Activated T-cell treated with anti-CD3 and anti-CD28 coated beads, Interleukin-2, amount 50 U/mL, for 4 hours (primary cell): ENCODE results near the gene CLCN2. TPM values are rescaled to one million over a fixed set of nuclear protein-coding genes. Genes with fewer than 3 reads are reported as not detected.

Experiments used
- ATAC-seq, 2 donors: fragments of 200-7000 bp; cut with Tn5 transposase; one replicate each; pipeline ENCODE4 v1.10.0; 2021
- DNase-seq: peaks from one replicate; pipeline ENCODE4 v3.0.0-alpha.2; 2020
- H3K27me3 Mint-ChIP-seq: one replicate; pipeline ENCODE4 v1.8.0; 2021; ENCODE audit warnings: low read depth, mixed read lengths
- H3K36me3 Mint-ChIP-seq: one replicate; pipeline ENCODE4 v1.8.0; 2022; ENCODE audit warnings: mixed read lengths; ENCODE audit not compliant: insufficient read depth
- H3K4me1 Mint-ChIP-seq: one replicate; pipeline ENCODE4 v1.8.0; 2021; ENCODE audit warnings: low read depth, mixed read lengths
- H3K4me3 Mint-ChIP-seq: one replicate; pipeline ENCODE4 v1.8.0; 2021; ENCODE audit warnings: mild to moderate bottlenecking, moderate library complexity, mixed read lengths
- H3K9me3 Mint-ChIP-seq: one replicate; pipeline ENCODE4 v1.8.0; 2021; ENCODE audit warnings: mixed read lengths
- total RNA-seq, 3 donors: library from RNA; stranded (reverse); gene quantifications; one replicate each; pipeline ENCODE4 v1.2.1, GENCODE V29; 2021

Gene CLCN2
- total RNA-seq, 3 donors from 2014 or later: 4.5 to 5.2 (median 5.0) TPM

DNA sequence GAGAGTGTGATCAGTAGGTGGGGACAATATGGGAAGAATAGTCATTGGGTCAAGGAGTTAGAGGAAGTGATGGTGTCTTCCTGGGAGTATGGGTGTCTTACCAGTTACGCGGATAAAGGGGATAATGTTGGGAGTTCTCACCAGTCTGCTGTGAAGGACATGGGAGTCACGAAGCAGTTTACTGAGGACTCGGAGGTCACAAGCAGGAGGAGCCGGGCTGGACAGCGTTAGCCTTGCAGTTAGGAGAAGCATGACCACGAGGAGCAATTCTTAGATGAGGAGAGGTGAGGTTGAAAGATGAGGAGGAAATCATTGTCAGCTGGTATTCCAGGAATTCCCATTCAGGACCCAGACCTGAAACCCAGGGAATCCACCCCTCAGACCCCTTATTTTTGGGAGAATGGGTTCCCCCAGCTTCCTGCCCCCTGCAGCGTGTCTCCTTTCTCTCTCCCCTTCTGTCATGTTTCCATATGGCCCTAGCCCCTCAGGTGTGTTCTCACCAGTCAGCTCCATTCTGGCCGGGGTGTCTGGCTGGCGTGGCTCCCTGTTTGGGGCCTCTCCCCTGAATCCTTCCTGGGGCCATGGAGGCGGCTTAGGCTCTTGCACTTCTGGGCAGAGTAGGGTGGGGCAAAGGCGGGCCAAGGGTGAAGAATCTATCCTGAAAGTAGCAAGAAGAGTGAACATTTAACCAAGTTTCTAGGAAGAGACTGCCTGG, 14.5 kb upstream of the CLCN2 start:
- H3K9me3 Mint-ChIP-seq: no peaks in the 10 kb centered on the region
- H3K27me3 Mint-ChIP-seq: peaks cover 38% of the 10 kb centered on the region
- ATAC-seq: no peak
- DNase-seq: no peak
- H3K4me1 Mint-ChIP-seq: peaks cover 7% of the 10 kb centered on the region
- H3K36me3 Mint-ChIP-seq: no peaks in the 10 kb centered on the region
- no peak overlapping the region for H3K4me3 Mint-ChIP-seq

DNA sequence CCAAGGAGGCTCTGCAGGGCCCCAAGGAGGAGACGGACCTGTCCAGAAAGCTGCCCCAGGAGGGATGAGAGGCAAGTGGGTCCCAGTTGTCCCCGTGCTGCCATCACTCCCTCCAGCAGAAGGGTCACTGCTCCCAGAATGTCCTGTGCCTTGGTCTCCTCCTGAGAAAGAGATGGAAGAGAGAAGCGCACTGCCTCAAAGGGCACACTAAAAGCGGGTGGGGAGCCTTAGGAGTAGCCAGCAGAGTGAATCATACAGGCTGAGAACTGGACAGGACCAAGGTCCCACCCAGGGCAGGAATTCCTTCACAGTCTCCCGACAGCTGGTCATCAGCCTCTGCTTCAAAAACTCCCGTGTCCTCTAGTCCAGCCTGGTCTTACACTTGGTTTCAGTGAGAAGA, 12.0 kb upstream of the CLCN2 start:
- peaks cover 24% of the 10 kb centered on the region for H3K27me3 Mint-ChIP-seq
- DNase-seq (no peak), ATAC-seq (no peak)
- H3K4me3 Mint-ChIP-seq: no peak overlapping the region
- H3K36me3 Mint-ChIP-seq: peaks cover 14% of the 10 kb centered on the region
- H3K9me3 Mint-ChIP-seq: no peaks in the 10 kb centered on the region
- peaks cover 2% of the 10 kb centered on the region for H3K4me1 Mint-ChIP-seq

GRCh38 chr3:184372911-184373310, 11.5 kb upstream of the CLCN2 start:
- Mint-ChIP-seq H3K4me3 (no peak overlapping the region), H3K36me3 (peaks cover 18% of the 10 kb centered on the region), H3K4me1 (peaks cover 2% of the 10 kb centered on the region), H3K9me3 (no peaks in the 10 kb centered on the region), H3K27me3 (peaks cover 19% of the 10 kb centered on the region)
- ATAC-seq (no peak), DNase-seq (no peak)

DNA sequence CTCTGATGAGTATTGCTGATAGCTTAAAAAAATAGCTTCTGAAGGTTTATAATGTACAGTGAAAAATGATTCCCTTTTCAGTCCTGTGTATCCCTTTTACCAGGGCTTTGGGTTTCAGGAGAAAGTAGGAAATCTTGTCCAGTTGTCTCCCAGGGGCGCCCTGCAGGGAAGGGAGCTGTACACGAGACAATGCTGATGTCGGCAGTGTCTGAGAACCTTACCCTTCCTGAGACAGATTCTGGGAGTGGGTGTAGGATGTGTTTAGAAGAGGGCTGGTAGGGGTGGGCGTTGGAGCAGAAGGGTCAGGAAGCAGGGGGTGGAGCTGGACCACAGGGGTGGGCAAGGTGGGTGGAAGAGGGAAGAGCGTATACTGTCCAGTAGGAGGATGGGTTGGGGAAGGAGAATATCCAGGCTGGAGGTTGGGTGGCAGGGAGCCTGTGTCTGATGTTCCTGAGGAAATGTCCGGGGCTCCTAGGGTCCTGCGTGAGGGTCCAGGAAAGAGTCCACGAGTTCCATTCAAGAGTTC, 11.0 kb upstream of the CLCN2 start:
- DNase-seq: no peak
- Mint-ChIP-seq H3K4me1 (peaks cover 2% of the 10 kb centered on the region), H3K36me3 (peaks cover 22% of the 10 kb centered on the region), H3K4me3 (no peak overlapping the region), H3K27me3 (peaks cover 14% of the 10 kb centered on the region), H3K9me3 (no peaks in the 10 kb centered on the region)
- no peak for ATAC-seq

DNA sequence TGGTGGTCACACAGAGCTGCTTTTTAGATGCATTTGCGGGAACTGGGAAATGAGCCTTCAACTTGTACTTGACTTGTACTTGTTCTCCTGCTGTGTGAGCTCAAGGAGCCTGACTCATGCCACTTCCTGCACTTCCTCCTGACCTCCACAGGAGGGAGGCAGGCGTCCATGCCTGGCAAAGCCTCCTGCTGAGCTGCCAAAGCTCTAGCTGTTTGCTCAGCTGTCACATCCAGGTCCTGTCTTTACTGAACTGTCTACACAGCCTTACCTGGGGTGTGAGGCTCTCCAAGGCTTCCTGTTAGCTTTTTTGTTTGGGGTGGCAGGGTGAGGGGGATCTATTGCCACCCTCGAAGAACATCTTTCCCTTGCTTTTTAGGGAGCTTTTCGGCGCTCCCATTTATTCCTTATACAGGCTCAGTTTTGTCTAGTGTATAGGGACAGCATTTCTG, 10.2 kb upstream of the CLCN2 start:
- Mint-ChIP-seq H3K4me1 (peaks cover 5% of the 10 kb centered on the region), H3K36me3 (peaks cover 29% of the 10 kb centered on the region), H3K9me3 (no peaks in the 10 kb centered on the region), H3K4me3 (no peak overlapping the region), H3K27me3 (peaks cover 9% of the 10 kb centered on the region)
- DNase-seq: peak; percentile 43
- peak; percentile 94 for ATAC-seq

DNA sequence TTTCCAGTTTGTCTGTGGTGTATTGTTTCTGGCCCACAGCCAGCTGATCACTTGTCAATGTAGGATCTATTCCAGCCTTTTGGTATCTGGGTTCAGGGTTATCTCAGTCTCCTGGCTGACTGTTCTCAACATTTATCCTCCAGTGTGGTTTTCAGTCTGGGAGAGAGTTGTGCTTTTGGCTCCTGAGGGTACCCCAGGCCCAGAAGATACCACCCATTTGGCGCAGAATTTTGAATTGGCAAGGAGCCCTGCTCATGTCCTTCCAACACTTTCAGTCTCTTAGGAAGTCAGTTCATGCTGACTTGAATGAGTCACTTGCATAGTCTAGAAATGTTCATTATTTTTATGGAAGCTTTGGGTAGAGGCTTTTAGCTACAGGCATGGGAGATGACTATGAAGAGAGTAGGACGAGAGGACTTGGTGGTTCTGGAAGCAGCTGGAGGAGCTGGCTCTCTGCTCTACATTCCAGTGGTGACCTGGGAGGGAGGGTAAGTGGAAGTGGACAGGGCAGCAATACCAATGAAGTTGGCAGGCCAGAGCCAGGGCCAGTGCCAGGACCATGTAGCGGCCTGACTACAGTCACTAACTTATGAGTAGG, 7.3 kb upstream of the CLCN2 start:
- no peak overlapping the region for H3K4me3 Mint-ChIP-seq
- H3K27me3 Mint-ChIP-seq: no peaks in the 10 kb centered on the region
- H3K9me3 Mint-ChIP-seq: no peaks in the 10 kb centered on the region
- no peak for DNase-seq
- no peak for ATAC-seq
- peaks cover 18% of the 10 kb centered on the region for H3K4me1 Mint-ChIP-seq
- peaks cover 41% of the 10 kb centered on the region for H3K36me3 Mint-ChIP-seq

DNA sequence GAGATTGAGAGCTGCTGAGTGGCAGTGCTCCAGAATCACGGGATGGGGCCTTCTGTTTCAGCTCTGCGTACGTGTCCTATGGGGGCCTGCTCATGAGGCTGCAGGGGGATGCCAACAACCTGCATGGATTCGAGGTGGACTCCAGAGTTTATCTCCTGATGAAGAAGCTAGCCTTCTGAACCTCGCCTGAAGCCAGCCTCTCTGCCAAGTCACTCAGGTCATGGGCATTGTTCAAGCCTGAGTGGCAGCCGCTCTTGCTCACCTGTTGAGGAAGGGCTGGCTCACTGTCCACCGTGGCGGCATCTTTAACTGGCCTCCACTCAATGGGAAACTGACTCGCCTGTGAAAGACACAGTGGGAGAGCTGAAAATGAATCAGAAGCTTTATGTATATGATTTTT, 6.7 kb upstream of the CLCN2 start:
- Mint-ChIP-seq H3K4me3 (no peak overlapping the region), H3K9me3 (no peaks in the 10 kb centered on the region), H3K27me3 (no peaks in the 10 kb centered on the region), H3K4me1 (peaks cover 18% of the 10 kb centered on the region), H3K36me3 (peaks cover 41% of the 10 kb centered on the region)
- DNase-seq: no peak
- ATAC-seq: no peak

GRCh38 chr3:184366619-184367289, 5.3 kb upstream of the CLCN2 start:
- no peak for DNase-seq
- H3K27me3 Mint-ChIP-seq: no peaks in the 10 kb centered on the region
- ATAC-seq: no peak
- H3K36me3 Mint-ChIP-seq: peaks cover 41% of the 10 kb centered on the region
- no peak overlapping the region for H3K4me3 Mint-ChIP-seq
- H3K4me1 Mint-ChIP-seq: peaks cover 18% of the 10 kb centered on the region
- H3K9me3 Mint-ChIP-seq: no peaks in the 10 kb centered on the region

DNA sequence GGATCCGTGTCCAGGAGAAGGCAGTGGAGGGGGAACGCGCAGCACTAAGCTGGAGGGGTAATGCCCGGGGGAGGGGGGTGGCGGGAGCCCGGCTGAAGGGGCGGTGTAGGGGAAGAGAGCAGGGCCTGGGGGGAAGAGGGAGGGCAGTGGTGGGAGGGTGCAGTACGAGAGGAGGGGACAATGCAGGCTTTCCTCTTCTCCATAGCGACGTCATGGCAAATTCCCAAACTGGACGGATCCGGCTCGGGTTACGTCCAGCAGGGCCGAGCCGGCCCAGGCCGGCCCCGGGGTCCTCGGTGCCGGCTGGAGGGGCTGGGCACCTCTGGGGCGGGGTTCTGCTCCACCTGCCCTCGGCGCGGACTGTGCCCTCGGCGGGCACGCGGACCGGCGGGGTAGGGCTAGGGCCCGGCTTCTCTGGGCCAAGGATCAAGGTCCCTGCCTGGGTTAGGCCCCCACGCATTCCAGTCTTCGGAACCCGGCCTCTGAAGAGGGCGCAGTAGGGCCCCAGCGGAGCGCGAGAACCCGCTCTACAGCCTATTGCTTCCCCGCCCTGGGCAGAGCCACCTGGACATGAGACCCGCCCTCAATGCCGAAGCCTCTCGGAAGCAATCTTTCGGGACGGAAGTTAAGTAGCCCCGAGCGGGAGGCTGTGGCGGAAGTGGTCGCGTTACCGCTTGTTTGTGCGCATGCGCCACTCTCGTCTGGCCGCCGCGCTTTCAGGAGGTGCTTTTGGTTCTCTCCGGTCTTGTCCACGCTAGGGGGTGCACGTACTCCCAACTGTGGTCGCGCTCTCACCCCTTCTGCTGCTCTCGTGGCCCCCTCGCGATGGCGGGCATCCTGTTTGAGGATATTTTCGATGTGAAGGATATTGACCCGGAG, 1.5 kb upstream of the CLCN2 start:
- H3K4me1 Mint-ChIP-seq: peaks cover 19% of the 10 kb centered on the region
- ATAC-seq (peak; percentile 83 to 84), DNase-seq (peak; percentile 90)
- H3K9me3 Mint-ChIP-seq: no peaks in the 10 kb centered on the region
- peak overlapping the region; percentile 99 for H3K4me3 Mint-ChIP-seq
- no peaks in the 10 kb centered on the region for H3K27me3 Mint-ChIP-seq
- peaks cover 23% of the 10 kb centered on the region for H3K36me3 Mint-ChIP-seq

- no peaks in the 10 kb centered on the region for H3K27me3 Mint-ChIP-seq
- DNase-seq: no peak
Measured at GRCh38 chr3:184361932-184362667, 695 bp upstream of the CLCN2 start.

GRCh38 chr3:184360929-184361531, 375 bp downstream of the CLCN2 start:
- DNase-seq (no peak), ATAC-seq (peak; percentile 0 to 1)
- H3K4me1 Mint-ChIP-seq: peaks cover 15% of the 10 kb centered on the region
- H3K9me3 Mint-ChIP-seq: no peaks in the 10 kb centered on the region
- H3K36me3 Mint-ChIP-seq: peaks cover 11% of the 10 kb centered on the region
- H3K4me3 Mint-ChIP-seq: peak overlapping the region; percentile 84
- H3K27me3 Mint-ChIP-seq: no peaks in the 10 kb centered on the region

More at GRCh38 chr3:184361932-184362667, 695 bp upstream of the CLCN2 start:
- Mint-ChIP-seq H3K4me3 (peak overlapping the region; percentile 99), H3K9me3 (no peaks in the 10 kb centered on the region), H3K36me3 (peaks cover 18% of the 10 kb centered on the region), H3K4me1 (peaks cover 19% of the 10 kb centered on the region)
- peak; percentile 16 to 24 for ATAC-seq

DNA sequence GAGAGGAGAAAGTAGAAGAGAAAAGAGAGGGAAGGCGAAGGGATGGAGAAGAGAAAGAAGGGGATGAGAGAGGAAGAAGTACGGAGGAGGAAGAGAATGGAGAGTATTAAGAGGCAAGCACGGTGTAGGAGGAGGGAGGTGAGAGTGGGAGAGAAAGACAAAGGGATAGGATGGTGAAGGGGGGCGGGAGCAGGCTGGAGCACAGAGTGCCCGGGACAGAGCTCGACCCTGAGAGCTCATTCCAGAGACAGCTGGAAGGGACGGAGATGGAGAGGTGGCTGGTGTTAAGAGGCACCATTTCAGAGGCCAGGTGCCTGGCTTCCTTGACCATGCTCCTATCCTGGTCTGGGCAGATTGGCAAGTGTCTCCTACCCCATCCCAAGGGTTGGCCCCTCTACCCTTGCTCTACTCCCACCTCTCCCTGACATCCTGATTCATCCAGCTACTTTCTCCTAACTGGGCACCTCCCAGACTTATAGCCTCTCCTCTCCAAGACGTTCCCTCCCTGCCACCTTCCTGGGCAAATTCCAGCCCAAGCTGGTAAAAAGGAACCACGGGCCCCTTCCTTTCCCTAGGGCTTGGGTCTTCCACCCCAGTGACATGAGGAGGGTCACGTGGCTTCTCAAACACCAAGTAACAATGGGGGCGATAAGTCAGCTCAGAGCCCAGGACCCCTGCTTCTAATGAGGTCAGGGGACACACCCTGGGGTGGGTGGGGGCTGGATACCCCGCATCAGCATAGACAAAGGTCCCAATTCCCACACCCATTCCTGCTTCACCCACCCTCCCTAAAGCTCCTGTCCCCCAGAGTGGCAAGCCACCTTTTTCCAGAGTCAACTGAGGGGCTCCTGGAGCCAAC, 1.1 kb downstream of the CLCN2 start:
- Mint-ChIP-seq H3K36me3 (peaks cover 12% of the 10 kb centered on the region), H3K4me1 (peaks cover 15% of the 10 kb centered on the region), H3K27me3 (no peaks in the 10 kb centered on the region), H3K4me3 (peak overlapping the region; percentile 84), H3K9me3 (no peaks in the 10 kb centered on the region)
- ATAC-seq (no peak), DNase-seq (no peak)
